Hematopoietic multipotent progenitor cell treated with erythropoietin and hydrocortisone succinate and interleukin-3 and kit ligand, for 17 days (in vitro differentiated cells): ENCODE measurements around the gene AACS.
"Not testable (repeated sequence)": the region's sequence is repeated elsewhere in the genome, so short reads cannot be mapped to it uniquely, and the experiment has no call there.

Experiments
- DNase-seq: peaks from one replicate; pipeline ENCODE4 v3.0.0-alpha.2; 2015; ENCODE audit warnings: low spot score

AACS gene

GRCh38 chr12:125065021-125065918, at the start of gene AACS:
AACS (plus strand) TSS chr12:125065435; CDS start chr12:125065585, 150 bp downstream.
- peak; percentile 73 for DNase-seq

GRCh38 chr12:125015680-125016310, 49.4 kb upstream of the AACS start:
- DNase-seq, result no peak

GRCh38 chr12:125017801-125018200, 47.4 kb upstream of the AACS start:
- DNase-seq, result no peak

- no peak for DNase-seq
Observed at GRCh38 chr12:125018356-125018755, 46.9 kb upstream of the AACS start.

GRCh38 chr12:125021096-125021495, 44.1 kb upstream of the AACS start:
- no peak for DNase-seq

GRCh38 chr12:125021771-125022170, 43.5 kb upstream of the AACS start:
- DNase-seq, result no peak

- DNase-seq, result no peak
Observed at GRCh38 chr12:125023065-125023464, 42.2 kb upstream of the AACS start.

GRCh38 chr12:125024949-125025563, 40.2 kb upstream of the AACS start:
- no peak for DNase-seq

GRCh38 chr12:125025606-125026235, 39.5 kb upstream of the AACS start:
- no peak for DNase-seq

GRCh38 chr12:125028106-125028505, 37.1 kb upstream of the AACS start:
- DNase-seq, result no peak

GRCh38 chr12:125029761-125030358, 35.4 kb upstream of the AACS start:
- no peak for DNase-seq

- not testable (repeated sequence) for DNase-seq
Observed at GRCh38 chr12:125031471-125031870, 33.8 kb upstream of the AACS start.

GRCh38 chr12:125032466-125033152, 32.6 kb upstream of the AACS start:
- DNase-seq, result no peak

- no peak for DNase-seq
Observed at GRCh38 chr12:125033288-125033687, 31.9 kb upstream of the AACS start.

GRCh38 chr12:125038976-125039625, 26.1 kb upstream of the AACS start:
- DNase-seq, result no peak

GRCh38 chr12:125049093-125049458, 16.2 kb upstream of the AACS start:
- no peak for DNase-seq

- DNase-seq, result no peak
Observed at GRCh38 chr12:125050446-125050845, 14.8 kb upstream of the AACS start.

- DNase-seq, result no peak
Observed at GRCh38 chr12:125050868-125051267, 14.4 kb upstream of the AACS start.

GRCh38 chr12:125053821-125054220, 11.4 kb upstream of the AACS start:
- no peak for DNase-seq

GRCh38 chr12:125055591-125055990, 9.6 kb upstream of the AACS start:
- DNase-seq, result no peak

GRCh38 chr12:125056306-125056705, 8.9 kb upstream of the AACS start:
- no peak for DNase-seq
